SK-N-MC (cell line): ENCODE data around the gene FLG.
"Not testable (repeated sequence)": the region's sequence is repeated elsewhere in the genome, so short reads cannot be mapped to it uniquely, and the experiment has no call there.

Experiments
- EZH2 ChIP-seq: fragments of 200-600 bp; sonication (generic); IDR thresholded peaks from one replicate; pipeline ENCODE4 v1.6.1; 2017; ENCODE audit warnings: antibody characterized with exemption
- POLR2AphosphoS5 ChIP-seq: IDR thresholded peaks from 2 replicates; pipeline ENCODE4 v1.6.1; 2012; ENCODE audit warnings: mild to moderate bottlenecking, low read depth, low read length, borderline replicate concordance

GRCh38 chr1:152304773-152305172 is 20.3 kb downstream of the FLG start:
- TF ChIP-seq EZH2, POLR2AphosphoS5: not testable (repeated sequence)
